HL-60/S4 treated with retinoic acid at 250 ng/mL for 4 days and 3 days (cell line): ENCODE results near the gene KIRREL3.

ENCODE experiments used
- in situ Hi-C: fragments of 300-500 bp; cut with MboI; formaldehyde crosslinking; loops from 2 replicates; pipeline ENCODE4 v1.7.0; 2022; ENCODE audit warnings: low sequenced_read_pairs

Gene KIRREL3

DNA sequence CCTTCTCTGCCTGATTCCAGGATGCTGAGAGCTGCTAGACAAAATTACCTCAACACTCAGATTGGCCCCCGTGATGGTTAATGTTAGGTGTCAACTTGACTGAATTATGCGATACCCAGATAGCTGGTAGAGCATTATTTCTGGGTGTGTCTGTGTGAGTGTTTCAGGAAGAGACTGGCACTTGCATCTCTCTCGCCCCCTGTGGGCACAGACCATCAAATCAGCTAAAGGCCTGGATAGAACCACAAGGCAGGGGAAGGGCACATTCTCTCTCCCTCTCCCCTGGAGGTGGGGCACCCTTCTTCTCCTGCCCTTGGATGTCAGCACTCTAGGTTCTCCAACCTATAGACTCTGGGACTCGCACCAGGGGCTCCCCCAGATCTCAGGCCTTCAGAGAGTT lies 79.7 kb downstream of the KIRREL3 start:
- in situ Hi-C loops = no loop called here

- in situ Hi-C loops = no loop called here
These were observed 81.3 kb downstream of the KIRREL3 start for GRCh38 chr11:126919147-126919823.

DNA sequence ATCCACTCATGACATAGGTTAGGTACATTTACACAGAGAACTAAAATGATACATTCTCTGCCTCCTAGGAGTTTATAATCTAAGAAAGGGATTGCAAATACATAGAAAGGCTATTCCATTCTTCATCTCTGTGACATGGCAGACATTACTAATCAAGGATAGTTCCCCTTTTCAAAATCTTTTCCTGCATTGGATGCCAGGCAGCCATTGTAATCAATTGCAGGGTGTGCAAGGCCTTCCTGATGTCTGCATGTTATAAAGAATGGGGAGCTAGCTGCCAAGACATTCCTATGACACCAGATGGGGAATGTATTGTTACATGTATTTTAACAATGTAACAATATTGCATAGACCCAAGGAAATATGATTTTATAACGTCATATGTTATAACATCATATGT lies 82.0 kb downstream of the KIRREL3 start:
- in situ Hi-C loops = no loop called here

GRCh38 chr11:126917531-126918204 lies 82.9 kb downstream of the KIRREL3 start:
- in situ Hi-C loops = no loop called here

GRCh38 chr11:126915430-126915829 lies 85.1 kb downstream of the KIRREL3 start:
- in situ Hi-C loops = no loop called here

DNA sequence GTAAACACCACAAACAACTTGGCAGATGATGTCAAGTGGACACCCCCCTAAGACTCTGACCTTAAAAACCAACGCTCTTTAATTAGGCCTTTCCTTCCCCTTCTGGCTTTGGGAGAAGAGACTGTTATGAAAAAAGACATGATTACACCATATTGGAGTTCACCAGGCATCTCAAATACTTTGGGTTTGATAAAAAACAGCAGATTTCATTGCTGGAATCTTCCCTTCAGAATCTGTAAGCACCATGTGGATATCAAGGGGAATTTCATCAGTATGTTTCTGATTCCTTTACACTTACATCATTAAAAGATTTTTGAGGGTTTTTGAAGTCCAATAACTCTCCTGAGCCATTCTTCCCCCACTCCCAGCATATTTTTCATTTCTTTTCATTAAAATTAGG lies 85.6 kb downstream of the KIRREL3 start:
- in situ Hi-C loops = no loop called here

- in situ Hi-C loops = no loop called here
These were observed 86.4 kb downstream of the KIRREL3 start for GRCh38 chr11:126914166-126914565.

DNA sequence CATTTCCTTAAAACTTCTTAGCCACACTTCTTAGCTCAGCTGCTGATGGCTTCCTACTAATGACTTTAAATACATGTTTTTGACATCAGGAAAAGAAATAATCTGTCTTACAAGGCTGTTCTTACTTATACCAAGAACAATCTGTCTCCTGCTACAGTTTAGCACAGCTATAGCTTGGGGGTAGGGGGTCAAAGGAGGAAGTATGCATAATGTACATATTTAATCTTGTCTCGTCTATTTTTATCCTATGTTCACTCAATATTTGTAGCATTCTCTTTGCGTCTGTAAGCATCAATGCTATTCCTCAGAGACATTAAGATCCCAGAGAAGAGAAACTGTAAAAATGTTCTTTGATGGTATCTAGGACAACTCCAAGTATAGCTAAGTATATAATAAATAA lies 96.0 kb downstream of the KIRREL3 start:
- in situ Hi-C loops = no loop called here

GRCh38 chr11:126901783-126902182 lies 98.8 kb downstream of the KIRREL3 start:
- in situ Hi-C loops = no loop called here

DNA sequence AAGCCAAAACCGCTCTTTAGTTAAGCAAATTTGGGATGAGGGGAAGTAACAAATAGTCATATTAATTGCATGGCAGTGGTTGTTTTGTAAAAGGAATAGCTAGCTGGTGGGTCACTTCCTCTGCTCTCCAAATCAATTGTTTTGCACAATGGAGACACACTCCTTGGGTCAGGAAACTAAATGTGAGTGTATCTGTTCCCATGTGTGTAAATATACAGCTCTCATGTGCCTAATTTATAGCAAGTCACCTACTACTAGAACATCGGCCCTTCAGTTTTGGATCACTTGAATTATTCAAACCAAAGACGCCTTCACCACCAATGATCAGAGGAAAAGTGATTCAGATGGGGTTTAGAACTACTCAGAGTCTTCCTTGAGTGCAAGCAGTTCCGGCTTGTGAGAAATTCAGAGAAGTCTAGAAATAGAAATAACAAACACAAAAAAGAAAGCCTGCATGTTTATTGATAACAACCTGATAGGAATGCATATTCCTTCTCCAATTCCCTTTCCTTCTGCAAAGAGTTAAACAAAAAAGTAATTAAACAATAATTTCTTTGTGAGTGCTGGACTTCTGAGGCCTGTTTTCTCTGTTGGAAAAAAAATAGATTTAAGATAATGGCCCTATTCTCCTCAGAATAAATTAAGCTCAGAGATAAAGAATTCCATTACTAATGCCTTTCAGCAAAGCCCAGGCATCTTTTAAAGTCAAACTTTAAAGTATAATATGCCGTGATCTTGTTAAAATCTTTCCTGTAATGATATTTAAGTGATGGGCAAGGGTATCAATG lies 100.4 kb downstream of the KIRREL3 start:
- in situ Hi-C loops = no loop called here

DNA sequence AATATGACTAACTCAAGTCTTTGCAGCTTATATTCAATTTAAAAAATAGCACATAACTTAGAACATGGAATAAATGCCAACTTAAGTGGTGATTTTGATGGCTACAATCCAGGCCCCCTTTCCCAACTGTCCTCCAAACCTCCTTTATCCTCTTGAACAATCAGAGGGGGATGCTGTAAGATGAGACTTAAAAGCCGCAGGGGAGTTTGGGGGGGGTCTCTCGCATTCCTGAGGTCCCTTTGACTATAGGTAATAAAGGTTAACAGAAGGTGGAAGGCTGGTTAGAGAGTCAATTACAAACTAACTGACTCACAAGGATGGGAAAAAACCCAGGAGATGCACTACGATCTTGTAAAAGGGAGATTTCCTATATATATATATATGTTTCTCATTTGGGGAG lies 101.8 kb downstream of the KIRREL3 start:
- in situ Hi-C loops = no loop called here

- in situ Hi-C loops = no loop called here
These were observed 103.1 kb downstream of the KIRREL3 start for GRCh38 chr11:126897430-126897829.

DNA sequence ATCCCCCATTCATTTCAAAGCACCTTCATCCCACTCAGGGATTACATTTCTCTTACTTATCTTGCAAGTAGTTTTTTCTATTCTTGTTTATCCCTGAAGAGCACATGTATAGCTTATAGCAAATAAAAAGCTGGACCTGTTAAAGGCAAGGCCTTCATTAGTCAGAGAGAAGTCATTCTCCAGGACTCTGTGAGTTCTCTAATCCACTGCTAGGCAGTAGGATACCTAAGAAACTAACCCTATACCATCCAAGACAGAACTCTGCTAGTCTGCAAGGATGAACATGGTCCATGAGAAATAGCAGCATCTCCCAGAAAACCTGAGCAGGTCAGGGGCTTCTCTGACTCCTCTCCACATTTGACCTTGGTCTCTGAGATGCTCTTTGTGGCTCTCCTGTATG lies 104.5 kb downstream of the KIRREL3 start:
- in situ Hi-C loops = no loop called here

- in situ Hi-C loops = no loop called here
These were observed 106.8 kb downstream of the KIRREL3 start for GRCh38 chr11:126893796-126894195.

DNA sequence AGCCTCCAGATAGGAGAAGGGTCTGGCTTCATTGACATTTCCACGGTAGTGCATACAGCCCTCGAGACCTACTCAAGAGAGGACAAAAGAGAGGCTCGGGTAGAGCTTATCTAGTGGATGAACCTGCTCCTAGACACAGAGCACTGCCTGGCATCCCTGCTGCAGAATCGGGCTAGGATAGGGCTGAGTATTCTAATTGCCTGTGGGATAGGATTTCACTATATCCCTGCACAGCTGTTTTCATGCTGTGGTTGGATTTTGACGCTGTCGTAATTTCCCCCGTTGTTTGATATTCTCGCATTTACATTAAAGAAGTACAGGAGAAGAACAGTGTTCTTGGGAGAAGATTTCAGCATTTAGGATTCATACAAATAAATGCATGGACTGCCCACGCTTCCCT lies 107.8 kb downstream of the KIRREL3 start:
- in situ Hi-C loops = no loop called here

DNA sequence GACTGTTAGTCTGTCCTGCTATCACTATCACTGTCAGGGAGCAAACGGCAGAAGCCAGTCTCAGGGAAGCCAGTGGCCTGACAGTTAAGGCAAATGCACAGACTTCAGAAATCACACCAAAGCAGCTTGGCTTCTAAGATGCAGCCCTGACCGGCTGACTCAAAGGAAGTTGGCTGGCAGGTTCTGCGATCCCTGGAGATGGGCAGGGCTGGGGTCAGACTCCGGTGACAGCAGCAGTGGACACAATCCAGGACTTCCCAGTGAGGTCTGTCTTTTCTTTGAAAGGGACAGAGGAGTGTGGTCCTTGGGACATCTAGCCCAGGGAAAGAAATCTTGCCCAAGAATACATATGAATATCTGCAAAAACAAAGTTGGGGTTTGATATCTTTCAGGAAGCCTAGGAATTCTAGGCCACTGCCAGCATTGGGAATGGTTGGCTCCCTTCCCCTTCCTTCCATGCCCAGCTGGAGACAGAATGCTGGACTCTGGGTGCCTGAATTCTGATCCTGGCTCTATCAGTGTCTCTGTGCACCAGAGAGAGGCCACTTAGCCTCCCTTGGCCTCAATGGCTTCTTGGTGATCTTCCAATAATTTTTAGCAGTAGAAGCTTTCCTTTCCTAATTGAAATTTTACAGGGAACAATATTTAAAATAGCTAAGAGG lies 108.9 kb downstream of the KIRREL3 start:
- in situ Hi-C loops = no loop called here

DNA sequence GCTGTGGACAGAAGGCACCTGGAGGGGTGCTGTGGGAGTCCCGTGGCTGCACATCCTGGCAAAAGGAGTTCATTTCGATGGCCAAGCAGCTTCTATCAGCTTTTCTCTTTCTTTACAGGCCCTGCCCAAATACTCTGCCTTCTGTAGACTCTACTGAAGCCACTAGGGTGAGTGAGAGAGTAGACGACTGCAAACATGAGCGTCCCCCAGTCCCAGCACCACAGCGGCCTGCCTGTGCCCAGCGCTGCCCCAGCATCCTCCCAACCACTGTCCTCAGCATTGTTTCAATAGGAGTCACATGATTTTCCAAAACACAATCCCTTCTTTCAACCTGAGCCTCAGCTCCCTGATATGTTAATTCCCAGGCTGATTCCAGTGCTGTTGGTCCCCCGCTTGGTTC lies 110.0 kb downstream of the KIRREL3 start:
- in situ Hi-C loops = no loop called here

DNA sequence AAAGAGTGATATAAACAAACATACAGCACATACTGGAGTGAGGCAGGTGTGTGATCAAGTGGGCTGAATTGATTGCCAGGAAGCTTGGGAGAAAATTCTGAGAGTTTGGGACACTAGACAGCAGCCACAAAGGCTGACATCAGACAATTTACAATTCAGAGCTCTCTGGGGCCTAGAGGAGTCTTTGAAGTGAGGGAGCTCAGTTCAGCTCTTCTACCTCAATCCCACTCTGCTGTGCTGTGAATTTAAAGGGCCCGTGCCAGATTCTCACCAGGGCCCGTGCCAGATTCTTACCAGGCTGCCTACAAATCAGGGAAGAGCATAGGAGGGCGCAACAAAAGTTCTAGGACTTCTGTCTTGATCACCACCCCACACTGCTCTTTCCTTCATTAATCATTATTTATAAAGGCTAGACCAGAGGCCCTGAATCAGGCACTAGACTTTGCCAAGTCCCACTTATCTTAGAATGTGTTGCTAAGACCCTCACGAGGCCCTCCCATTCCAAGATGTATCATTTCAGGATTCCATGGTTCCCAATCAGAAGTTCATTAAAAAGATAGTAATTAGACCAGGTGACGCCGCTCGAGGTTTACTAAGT lies 112.4 kb downstream of the KIRREL3 start:
- in situ Hi-C loops = no loop called here

- in situ Hi-C loops = no loop called here
These were observed 113.9 kb downstream of the KIRREL3 start for GRCh38 chr11:126886636-126887035.

- in situ Hi-C loops = no loop called here
These were observed 114.5 kb downstream of the KIRREL3 start for GRCh38 chr11:126886085-126886484.

DNA sequence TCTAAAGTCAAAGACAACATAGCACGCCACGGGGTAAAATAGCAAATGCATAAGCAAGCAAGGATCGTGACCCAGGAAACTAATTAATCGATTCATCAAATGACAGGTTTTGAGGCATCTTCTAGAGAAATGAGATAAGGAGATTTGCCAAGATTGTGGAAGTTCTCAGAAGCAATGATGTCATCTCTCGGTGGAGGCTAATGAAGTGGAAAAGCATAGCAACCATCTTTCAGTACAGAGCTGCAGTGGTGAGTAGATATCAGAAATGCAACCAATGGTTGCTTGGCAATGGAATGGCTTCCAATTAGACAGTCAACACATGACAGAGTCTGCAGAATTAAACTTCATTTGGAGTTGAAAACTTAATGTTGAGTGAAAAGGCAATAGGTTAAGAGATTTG lies 116.0 kb downstream of the KIRREL3 start:
- in situ Hi-C loops = no loop called here
